CD4-positive, alpha-beta T cell (primary cell): Measurements from ENCODE around the gene PLEKHM2. TPM values are rescaled to one million over a fixed set of nuclear protein-coding genes. Genes with fewer than 3 reads are reported as not detected.

Experiments used
- ATAC-seq: fragments of 200-7000 bp; cut with Tn5 transposase; one replicate; pipeline ENCODE4 v1.10.0; 2022; ENCODE audit warnings: mild to moderate bottlenecking; ENCODE audit not compliant: poor library complexity
- CTCF ChIA-PET: fragments of 350-600 bp; sonication (Branson Sonifier 250); formaldehyde crosslinking; loops from one replicate; lab custom pipeline; 2021; ENCODE audit warnings: antibody characterized with exemption, inconsistent platforms; lab: Charles Lee
- POLR2A ChIA-PET: fragments of 350-600 bp; sonication (Branson Sonifier 250); formaldehyde crosslinking; loops from one replicate; lab custom pipeline; 2021; ENCODE audit warnings: antibody characterized with exemption, inconsistent platforms; lab: Charles Lee
- DNase-seq, 14 experiments: peaks; one replicate each; pipeline ENCODE4 v3.0.0-alpha.2; 2013 to 2020; ENCODE audit warnings: mixed read lengths in 2 of 14
- H3K27ac ChIP-seq, 2 donors: one replicate each; pipeline versions ENCODE4 v1.5.1 to v1.7.0; 2013; ENCODE audit warnings: low read length in 2 of 2, low read depth in 1 of 2, mild to moderate bottlenecking in 1 of 2
- H3K27me3 ChIP-seq, 2 experiments: 1 replicate in 1 of 2; 2 replicates in 1 of 2; pipeline versions ENCODE4 v1.6.1 to v1.7.0; 2013; ENCODE audit warnings: low read length in 2 of 2, control low read depth in 1 of 2, mild to moderate bottlenecking in 1 of 2, moderate library complexity in 1 of 2; ENCODE audit not compliant: insufficient read depth in 2 of 2, control insufficient read depth in 1 of 2
- H3K36me3 ChIP-seq: one replicate; pipeline ENCODE4 v1.6.1; 2013; ENCODE audit warnings: low read length, control low read depth; ENCODE audit not compliant: insufficient read depth
- H3K4me1 ChIP-seq: one replicate; pipeline ENCODE4 v1.6.1; 2013; ENCODE audit warnings: low read length, control low read depth; ENCODE audit not compliant: insufficient read depth
- H3K4me3 ChIP-seq: one replicate; pipeline ENCODE4 v1.5.1; 2013; ENCODE audit warnings: mild to moderate bottlenecking, low read length, moderate library complexity
- H3K9me3 ChIP-seq, 2 experiments: 1 replicate in 1 of 2; 2 replicates in 1 of 2; pipeline versions ENCODE4 v1.6.1 to v1.7.0; 2013; ENCODE audit warnings: low read length in 2 of 2, mild to moderate bottlenecking in 2 of 2, control low read depth in 1 of 2, moderate library complexity in 1 of 2; ENCODE audit not compliant: control insufficient read depth in 1 of 2, insufficient read depth in 1 of 2
- H3K27ac Mint-ChIP-seq: one replicate; pipeline ENCODE4 v1.8.0; 2020; ENCODE audit warnings: mixed read lengths
- H3K27me3 Mint-ChIP-seq: one replicate; pipeline ENCODE4 v1.8.0; 2021; ENCODE audit warnings: mixed read lengths
- H3K36me3 Mint-ChIP-seq: one replicate; pipeline ENCODE4 v1.8.0; 2021; ENCODE audit warnings: low read depth, mixed read lengths
- H3K4me1 Mint-ChIP-seq: one replicate; pipeline ENCODE4 v1.8.0; 2021; ENCODE audit warnings: low read depth, mixed read lengths
- H3K4me3 Mint-ChIP-seq: one replicate; pipeline ENCODE4 v1.8.0; 2020; ENCODE audit warnings: mild to moderate bottlenecking, mixed read lengths
- H3K9me3 Mint-ChIP-seq: one replicate; pipeline ENCODE4 v1.8.0; 2020; ENCODE audit warnings: mixed read lengths
- intact Hi-C, 2 experiments: fragments of 100-400 bp; cut with DNase I in 1 of 2; cut with micrococcal nuclease in 1 of 2; formaldehyde crosslinking; loops; one replicate each; pipeline versions ENCODE4 v1.15.1 to v1.9.0; 2023 to 2025; cut with DNase I, micrococcal nuclease
- total RNA-seq, 174 experiments: library from RNA in 2 of 174; stranded (reverse) in 2 of 174; gene quantifications; one replicate each; pipeline ENCODE4 v1.2.3 and lab custom pipeline; 2021 to 2026
- TF ChIP-seq, protein P1 (sequence below): fragments of 200-600 bp; IDR thresholded peaks from one replicate; pipeline ENCODE4 v1.8.0; 2022; ENCODE audit warnings: antibody characterized with exemption, mild to moderate bottlenecking

PLEKHM2 gene
- total RNA-seq, 2 experiments from 2014 or later = 77.5 to 82.0 TPM

DNA sequence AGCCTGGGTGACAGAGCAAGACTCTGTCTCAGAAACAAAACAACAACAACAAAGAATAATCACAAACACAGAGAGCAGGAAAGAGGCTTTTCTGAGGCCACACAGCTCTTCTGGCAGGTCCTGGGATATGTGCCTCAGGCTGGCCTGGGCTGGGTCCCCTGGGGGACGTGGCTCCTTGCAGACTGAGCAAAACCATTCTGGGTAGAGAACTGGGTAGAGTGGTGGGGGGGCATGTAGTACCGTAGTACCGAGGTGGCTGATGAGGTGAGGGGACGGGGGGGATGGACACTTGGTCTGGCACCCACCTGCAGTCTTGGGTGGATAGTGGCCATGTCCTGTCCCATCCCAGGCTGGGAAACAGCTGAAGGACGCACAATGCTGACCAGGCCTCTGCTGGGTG, 64.1 kb downstream of the PLEKHM2 start:
- no peaks in the 10 kb centered on the region for H3K4me1 ChIP-seq
- no peak overlapping the region for H3K4me3 ChIP-seq
- ChIA-PET CTCF (no interaction called here), POLR2A (interaction anchor here (0.6 kb wide), 1 partner anchor 8 kb away, joined by 3 read pairs; no protein-coding TSS in a partner anchor)
- ATAC-seq (no peak), DNase-seq (no peak)
- Mint-ChIP-seq H3K4me3 (no peak overlapping the region), H3K4me1 (no peaks in the 10 kb centered on the region), H3K27me3 (peaks cover under 1% of the 10 kb centered on the region), H3K36me3 (no peaks in the 10 kb centered on the region), H3K27ac (no peak overlapping the region), H3K9me3 (no peaks in the 10 kb centered on the region)
- H3K27ac ChIP-seq = no peak overlapping the region
- H3K36me3 ChIP-seq = no peaks in the 10 kb centered on the region
- intact Hi-C loops = no loop called here
- TF ChIP-seq, protein P1, sequence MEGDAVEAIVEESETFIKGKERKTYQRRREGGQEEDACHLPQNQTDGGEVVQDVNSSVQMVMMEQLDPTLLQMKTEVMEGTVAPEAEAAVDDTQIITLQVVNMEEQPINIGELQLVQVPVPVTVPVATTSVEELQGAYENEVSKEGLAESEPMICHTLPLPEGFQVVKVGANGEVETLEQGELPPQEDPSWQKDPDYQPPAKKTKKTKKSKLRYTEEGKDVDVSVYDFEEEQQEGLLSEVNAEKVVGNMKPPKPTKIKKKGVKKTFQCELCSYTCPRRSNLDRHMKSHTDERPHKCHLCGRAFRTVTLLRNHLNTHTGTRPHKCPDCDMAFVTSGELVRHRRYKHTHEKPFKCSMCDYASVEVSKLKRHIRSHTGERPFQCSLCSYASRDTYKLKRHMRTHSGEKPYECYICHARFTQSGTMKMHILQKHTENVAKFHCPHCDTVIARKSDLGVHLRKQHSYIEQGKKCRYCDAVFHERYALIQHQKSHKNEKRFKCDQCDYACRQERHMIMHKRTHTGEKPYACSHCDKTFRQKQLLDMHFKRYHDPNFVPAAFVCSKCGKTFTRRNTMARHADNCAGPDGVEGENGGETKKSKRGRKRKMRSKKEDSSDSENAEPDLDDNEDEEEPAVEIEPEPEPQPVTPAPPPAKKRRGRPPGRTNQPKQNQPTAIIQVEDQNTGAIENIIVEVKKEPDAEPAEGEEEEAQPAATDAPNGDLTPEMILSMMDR = no peak
- H3K9me3 ChIP-seq = no peaks in the 10 kb centered on the region
- H3K27me3 ChIP-seq = no peaks in the 10 kb centered on the region

DNA sequence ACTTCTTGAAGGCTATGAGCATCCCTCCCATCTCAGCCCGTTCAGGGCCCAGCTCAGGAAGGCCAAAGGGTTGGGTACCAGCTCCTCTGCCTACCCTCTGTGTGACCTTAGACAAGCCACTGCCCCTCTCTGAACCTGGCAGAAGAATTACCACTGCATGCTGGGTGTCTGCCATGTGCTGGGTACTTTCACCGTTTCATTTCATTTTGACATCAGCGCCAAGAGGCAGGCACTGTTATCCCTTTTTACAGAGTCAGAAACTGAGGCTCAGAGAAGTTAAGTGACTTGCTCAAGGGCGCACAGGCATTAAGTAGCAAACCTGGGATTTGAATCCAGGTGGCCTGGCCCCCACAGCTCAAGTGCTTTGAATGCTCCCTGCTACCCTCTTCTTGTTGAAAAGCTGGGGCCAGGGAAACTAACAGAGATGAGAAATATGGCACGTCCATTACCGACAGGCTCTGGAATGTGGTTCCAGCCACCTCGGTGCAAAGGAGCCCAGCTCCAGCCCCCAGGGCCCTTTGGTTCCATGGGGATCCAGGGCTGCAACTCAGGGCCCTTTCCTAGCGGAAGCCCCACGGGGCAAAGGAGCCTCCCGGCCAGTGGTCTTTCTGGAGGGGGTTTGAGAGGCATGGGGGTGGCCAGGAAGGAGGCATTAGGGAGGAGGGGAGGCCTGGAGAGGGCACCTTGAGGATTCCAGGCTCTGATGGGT, 64.7 kb downstream of the PLEKHM2 start:
- ChIA-PET POLR2A (interaction anchor here (0.6 kb wide), 1 partner anchor 8 kb away, joined by 3 read pairs; no protein-coding TSS in a partner anchor), CTCF (no interaction called here)
- ATAC-seq (no peak), DNase-seq (no peak)
- Histone ChIP-seq H3K27me3 (no peaks in the 10 kb centered on the region), H3K36me3 (no peaks in the 10 kb centered on the region), H3K9me3 (no peaks in the 10 kb centered on the region), H3K4me3 (no peak overlapping the region), H3K4me1 (no peaks in the 10 kb centered on the region), H3K27ac (no peak overlapping the region)
- no peak overlapping the region for H3K4me3 Mint-ChIP-seq
- H3K27ac Mint-ChIP-seq = no peak overlapping the region
- no peaks in the 10 kb centered on the region for H3K4me1 Mint-ChIP-seq
- no peaks in the 10 kb centered on the region for H3K36me3 Mint-ChIP-seq
- H3K9me3 Mint-ChIP-seq = no peaks in the 10 kb centered on the region
- H3K27me3 Mint-ChIP-seq = peaks cover 5% of the 10 kb centered on the region
- TF ChIP-seq, protein P1 = no peak
- intact Hi-C loops = no loop called here

DNA sequence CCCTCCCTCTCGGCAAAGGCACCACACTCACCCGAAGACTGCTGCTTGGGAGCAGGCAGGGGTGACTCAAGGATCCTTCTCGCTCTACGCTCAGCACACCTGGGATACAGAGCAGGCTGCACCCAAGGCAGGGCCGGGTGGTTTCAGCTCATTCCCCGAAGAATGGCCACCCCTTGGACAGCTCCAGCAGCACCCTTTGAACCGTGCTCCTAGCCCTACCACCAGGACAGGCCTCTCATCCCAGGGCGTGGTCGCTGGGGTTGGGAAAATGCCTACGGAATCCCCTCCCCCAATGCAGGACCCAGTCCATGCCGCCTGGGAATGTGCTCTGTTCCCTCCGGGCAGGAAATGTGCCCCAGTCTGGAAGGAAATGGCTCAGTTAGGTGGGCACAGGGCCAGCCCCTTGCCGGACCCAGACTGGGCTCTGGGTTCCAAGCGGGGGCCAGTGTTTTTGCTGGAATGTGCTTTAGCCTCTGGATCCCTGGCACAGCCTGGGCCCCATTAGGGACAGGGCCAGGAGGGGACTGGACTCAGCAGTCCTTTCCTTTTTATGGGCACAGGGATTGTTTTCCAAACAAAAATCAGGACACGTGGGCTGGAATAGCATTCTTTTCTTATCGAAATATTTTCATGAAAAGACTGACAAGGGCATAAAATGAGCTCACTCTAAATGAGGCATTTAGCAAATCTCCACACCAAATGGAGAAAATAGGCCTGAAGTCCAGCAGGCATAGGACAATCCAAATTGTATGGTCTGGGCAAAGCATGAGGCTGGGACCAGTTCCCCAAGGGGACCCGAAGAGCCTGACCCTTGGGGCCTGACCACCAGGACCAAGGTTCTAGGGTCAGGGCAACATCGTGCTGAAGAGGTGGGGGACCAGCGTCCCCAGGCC, 65.5 kb downstream of the PLEKHM2 start:
- TF ChIP-seq, protein P1 = no peak
- Histone ChIP-seq H3K27ac (no peak overlapping the region), H3K4me1 (no peaks in the 10 kb centered on the region), H3K36me3 (no peaks in the 10 kb centered on the region), H3K9me3 (no peaks in the 10 kb centered on the region), H3K4me3 (no peak overlapping the region), H3K27me3 (no peaks in the 10 kb centered on the region)
- H3K36me3 Mint-ChIP-seq = no peaks in the 10 kb centered on the region
- ATAC-seq (no peak), DNase-seq (no peak)
- no peak overlapping the region for H3K4me3 Mint-ChIP-seq
- intact Hi-C loops = no loop called here
- no peaks in the 10 kb centered on the region for H3K4me1 Mint-ChIP-seq
- H3K9me3 Mint-ChIP-seq = no peaks in the 10 kb centered on the region
- ChIA-PET POLR2A (no interaction called here), CTCF (no interaction called here)
- no peak overlapping the region for H3K27ac Mint-ChIP-seq
- H3K27me3 Mint-ChIP-seq = peaks cover 5% of the 10 kb centered on the region
